Measurements from ENCODE around the gene USP28.
"Not testable (repeated sequence)": the region's sequence is repeated elsewhere in the genome, so short reads cannot be mapped to it uniquely, and the experiment has no call there.

The USP28 gene

DNA sequence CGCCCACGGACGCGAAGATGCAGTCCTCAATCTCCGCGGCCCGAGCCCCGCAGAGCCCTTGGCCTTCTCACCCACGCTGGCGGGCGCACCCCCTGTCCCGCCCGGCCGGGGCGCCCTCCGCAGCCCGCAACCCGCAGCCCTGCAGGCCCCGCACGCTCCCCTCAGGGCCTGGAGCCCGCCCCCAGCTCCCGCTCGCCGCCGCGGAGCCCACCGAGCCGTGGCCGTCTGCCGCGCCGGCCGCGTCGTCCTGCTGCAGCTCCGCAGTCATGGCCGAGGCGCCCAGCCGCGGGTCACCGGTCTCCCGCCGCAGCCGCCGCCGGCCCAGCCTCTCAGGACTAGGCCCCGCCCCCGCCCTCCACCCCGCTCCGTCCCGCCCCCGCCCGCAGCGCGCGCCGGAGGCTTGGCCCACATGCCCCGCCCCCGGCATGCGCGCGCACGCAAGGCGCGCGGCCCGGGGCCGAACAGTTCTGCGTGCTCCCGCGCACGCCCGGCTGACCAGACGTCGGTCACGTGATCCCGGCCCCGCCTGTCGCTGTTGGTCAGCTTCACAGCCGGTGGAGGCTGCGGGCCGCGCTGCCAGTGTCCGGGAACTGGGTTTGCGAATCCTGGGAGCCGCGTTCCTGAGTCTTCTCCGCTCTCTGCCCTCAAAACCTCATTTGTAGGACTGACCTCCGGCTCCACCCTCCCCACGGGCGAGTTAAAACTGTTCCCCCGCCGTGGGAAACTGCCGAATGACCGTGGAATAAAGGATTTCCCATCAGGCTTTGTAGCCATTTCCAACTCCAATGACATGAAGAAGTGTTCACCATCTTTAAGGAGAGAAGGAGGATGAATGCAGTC lies at the start of gene USP28:
Gene USP28, minus strand, starts transcription at position 339 of the 840 bp plus-strand sequence. Its CDS starts 71 bp downstream, at position 268.
- peak; percentile 83 for DNase-seq

DNA sequence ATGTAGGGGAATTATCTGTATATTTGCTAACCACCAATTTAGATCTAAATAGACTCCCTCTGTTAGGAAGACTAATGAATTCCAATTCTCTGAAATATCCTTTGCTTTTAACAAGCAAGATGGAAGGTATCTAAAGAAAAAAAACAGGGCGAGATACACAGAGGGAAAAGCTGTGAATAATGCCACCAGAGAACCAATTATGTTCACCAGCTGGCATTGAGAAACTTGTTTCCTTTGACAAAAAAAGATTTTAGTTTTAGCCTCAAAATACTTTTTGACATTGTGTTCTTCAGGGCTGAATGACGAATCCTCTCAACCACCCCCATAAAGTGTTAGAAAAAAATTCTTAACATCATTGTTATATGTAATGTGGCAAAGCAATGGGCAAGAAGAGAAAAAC lies 48.2 kb upstream of the USP28 start:
- DNase-seq = no peak

- not testable (repeated sequence) for DNase-seq
These were observed 36.1 kb upstream of the USP28 start for GRCh38 chr11:113911491-113911890.

- no peak for DNase-seq
These were observed 32.7 kb upstream of the USP28 start for GRCh38 chr11:113908098-113908497.

- DNase-seq = no peak
These were observed 32.3 kb upstream of the USP28 start for GRCh38 chr11:113907681-113908080.

DNA sequence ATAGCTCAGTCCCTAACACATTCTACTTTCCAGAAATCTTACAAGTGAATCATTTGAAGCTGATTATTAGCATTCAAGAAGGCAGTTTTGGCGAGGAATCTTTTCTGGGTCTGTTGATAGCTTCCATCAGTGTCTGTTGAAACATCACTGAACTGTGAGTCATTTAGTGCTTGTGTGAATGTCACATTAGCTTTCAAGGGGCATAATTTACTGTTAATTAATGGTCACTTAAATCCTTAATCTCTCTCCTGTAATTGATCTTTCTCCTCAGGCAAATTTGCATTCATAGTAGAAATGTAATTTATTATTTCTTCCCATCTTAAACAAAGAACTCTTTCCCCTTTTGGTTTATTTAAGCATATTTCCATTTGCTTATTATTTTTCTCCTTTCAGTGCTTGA lies 31.8 kb upstream of the USP28 start:
- no peak for DNase-seq

DNA sequence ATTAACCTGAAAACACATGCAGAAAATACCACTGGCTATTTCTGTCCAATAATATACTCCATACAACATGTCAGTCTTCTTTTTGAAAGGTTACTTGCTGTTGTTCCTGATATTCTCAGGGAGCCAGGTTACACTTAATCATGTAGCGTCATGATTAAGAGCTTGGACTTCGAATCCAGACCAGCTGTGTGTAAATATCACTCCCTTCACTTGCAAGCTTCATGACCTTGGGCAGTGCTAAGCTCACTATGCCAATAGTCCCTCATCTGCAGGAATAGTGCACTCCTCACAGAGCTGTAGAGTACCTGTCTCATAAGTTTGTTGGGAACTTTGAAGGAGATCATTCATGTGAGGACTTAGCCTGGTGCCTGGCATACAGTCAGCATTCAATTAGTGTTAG lies 31.1 kb upstream of the USP28 start:
- no peak for DNase-seq

DNA sequence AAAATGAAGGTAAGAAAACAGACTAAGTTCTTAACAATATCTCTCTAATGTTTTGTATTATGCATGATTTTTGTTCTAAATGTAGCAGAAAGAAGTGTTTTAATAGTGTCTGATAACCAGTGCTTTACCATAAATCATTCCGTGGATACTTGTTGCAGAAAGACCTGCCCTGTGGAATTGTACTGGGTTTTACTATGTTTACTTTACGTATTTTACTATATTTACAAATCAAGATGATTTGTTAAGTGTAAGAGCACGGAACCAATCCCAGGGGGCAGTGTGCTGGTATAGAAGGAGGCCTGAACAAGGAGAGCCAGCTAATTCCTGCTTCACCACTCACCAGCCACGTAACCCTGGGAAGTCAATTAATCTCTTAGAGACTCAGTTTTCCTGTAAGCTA lies 30.7 kb upstream of the USP28 start:
- peak; percentile 30 for DNase-seq

DNA sequence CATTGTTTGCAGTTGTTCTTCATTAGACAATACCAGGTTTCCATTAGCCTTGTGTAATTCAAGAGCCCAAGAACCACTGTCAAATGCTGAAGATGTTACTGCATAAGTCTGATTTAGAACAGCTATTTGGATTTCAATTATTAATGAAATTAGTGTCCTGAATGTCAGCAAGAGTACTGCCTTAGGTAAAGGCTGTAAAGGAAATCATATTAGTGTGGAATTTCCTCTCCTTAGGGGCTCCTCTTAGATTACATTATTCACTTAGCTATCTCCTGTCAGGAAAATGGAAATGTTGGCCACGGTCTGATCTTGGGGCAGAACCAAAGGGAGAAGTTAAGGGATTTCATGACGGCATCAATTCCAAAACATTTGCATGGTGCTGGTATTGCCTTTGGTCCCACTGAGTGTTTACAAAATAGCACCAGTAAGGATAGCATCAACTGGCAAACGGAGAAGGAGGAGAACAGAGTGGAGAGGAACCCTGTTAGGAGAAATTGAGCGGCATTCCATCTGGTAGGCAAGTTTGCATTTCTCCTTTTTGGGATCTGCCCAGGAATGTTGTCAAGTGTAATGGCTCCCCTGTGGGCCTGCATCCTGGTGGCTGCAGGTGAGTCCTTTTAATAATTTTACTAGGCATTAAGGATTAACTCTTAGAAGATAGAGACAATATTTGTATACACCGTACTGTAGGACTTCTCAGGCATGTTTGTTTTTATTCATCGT lies 29.2 kb upstream of the USP28 start, which contains the start of gene HTR3B:
Gene HTR3B, plus strand, starts transcription at position 418 of the 723 bp plus-strand sequence. Its CDS starts 138 bp downstream, at position 556.
- no peak for DNase-seq

GRCh38 chr11:113901141-113901540 lies 25.8 kb upstream of the USP28 start:
- no peak for DNase-seq

- DNase-seq = no peak
These were observed 20.9 kb upstream of the USP28 start for GRCh38 chr11:113896156-113896879.

DNA sequence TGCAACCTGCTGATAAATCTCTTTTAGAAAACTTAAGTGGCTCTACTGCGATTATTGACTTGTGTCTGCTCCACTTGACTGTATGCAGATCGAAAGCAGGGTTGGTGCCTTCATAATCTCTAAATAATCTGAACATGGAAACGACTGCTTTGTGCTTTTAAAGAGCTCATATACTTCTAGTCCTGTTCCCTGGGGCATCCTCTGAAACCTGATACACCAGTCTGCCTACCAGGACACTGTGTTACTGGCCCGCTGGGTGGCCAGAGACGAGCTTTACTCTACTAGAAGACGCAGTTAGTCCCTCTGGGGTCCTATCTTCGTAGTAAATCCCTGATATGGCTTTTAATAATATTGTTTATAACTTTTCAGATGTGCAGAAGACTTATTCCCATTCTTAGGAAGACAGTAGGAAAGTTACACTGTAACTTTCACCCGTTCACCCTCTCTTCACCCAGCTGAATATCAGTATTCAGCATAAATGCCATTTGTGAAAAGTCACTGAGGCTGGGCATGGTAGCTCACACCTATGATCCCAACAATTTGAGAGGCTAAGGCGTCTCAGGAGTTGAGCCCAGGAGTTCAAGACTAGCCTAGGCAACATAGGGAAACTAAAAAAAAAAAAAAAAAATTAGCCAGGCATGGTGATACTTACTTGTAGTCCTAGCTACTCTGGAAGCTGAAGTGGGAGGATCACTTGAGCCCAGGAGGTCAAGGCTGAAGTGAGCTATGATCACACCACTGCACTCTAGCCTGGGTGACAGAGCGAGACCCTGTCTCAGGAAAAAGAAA lies 20.2 kb upstream of the USP28 start:
- peak; percentile 37 for DNase-seq

GRCh38 chr11:113894421-113894996 lies 19.1 kb upstream of the USP28 start:
- DNase-seq = no peak

DNA sequence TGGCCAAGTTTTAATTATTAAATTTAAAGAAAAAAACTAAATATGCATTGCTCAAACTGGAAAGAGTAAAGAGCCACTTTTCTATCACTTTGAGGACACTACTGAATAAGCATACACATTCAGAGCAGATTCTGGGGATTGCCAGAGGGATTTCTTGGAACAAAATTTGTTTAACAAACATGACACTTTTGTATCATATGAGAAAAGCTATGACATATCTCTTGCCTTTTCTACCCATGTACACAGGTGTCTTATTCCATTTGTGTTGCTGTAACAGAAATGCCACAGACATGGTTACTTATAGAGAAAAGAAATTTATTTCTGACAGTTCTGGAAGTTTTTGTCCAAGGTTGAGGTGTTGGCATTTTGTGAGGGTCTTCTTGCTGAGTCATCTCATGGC lies 13.5 kb upstream of the USP28 start:
- no peak for DNase-seq

- DNase-seq = no peak
These were observed 10.5 kb upstream of the USP28 start for GRCh38 chr11:113885897-113886296.

GRCh38 chr11:113884361-113884836 lies 9.0 kb upstream of the USP28 start:
- DNase-seq = no peak

DNA sequence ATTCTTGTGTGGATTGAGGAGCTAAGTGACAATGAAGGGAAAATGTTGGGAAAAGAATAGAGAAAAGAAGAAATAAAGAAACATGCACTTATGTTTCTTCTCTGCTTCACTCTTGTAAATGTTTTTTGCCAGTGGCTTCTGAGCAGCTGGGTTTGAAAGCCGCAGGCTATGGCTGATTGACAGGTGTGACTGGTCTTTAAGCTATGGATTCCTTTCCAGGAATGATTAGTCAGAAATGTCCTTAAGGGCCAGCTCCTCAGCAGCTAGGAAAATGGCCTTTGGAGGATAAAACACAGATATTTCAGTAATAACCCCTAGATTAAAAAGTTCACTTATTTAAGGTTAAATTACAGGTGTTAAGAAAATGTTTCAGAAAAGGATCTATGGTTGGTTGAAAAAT lies 6.5 kb upstream of the USP28 start:
- DNase-seq = no peak

- no peak for DNase-seq
These were observed 5.6 kb upstream of the USP28 start for GRCh38 chr11:113880971-113881370.

GRCh38 chr11:113879446-113879845 lies 4.1 kb upstream of the USP28 start:
- not testable (repeated sequence) for DNase-seq

DNA sequence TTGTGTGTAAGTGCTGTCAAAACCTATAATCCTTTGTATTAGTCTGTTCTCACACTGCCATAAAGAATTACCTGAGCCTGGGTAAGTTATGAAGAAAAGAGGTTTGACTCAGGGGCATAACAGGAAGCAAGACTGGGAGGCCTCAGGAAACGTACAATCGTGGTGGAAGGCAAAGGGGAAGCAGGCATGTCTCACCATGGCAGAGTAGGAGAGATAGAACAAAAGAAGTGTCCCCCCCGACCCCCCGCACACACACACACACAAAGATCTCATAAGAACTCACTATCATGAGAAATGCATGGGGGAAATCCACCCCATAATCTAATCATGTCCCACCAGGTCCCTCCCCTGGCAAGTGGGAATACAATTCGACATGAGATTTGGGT lies 2.3 kb upstream of the USP28 start:
- DNase-seq = no peak

GRCh38 chr11:113876798-113877669 lies 1.7 kb upstream of the USP28 start:
- no peak for DNase-seq

Data from DMS79 (cell line).